HG03103 (cell line): ENCODE data around the gene SLC49A3.
"Not testable (repeated sequence)": the region's sequence is repeated elsewhere in the genome, so short reads cannot be mapped to it uniquely, and the experiment has no call there.

Experiments used
- ATAC-seq: cut with Tn5 transposase; IDR thresholded peaks from one replicate; pipeline ENCODE4 v1.9.1; 2021; ENCODE audit warnings: low read depth; ENCODE audit not compliant: unreplicated experiment

SLC49A3 gene

GRCh38 chr4:635066-635835 is 53.7 kb downstream of the SLC49A3 start:
- not testable (repeated sequence) for ATAC-seq

- no peak for ATAC-seq
Observed at GRCh38 chr4:634599-634985, 54.4 kb downstream of the SLC49A3 start.

- ATAC-seq = no peak
Observed at GRCh38 chr4:633976-634598, 54.9 kb downstream of the SLC49A3 start.

- ATAC-seq = no peak
Observed at GRCh38 chr4:633406-633805, 55.5 kb downstream of the SLC49A3 start.

GRCh38 chr4:632926-633325 is 56.0 kb downstream of the SLC49A3 start:
- ATAC-seq = no peak

- no peak for ATAC-seq
Observed at GRCh38 chr4:632196-632790, 56.7 kb downstream of the SLC49A3 start.
